CD4-positive, alpha-beta T cell treated with Interleukin-12 subunit alpha and Interleukin-12 subunit beta, for 1 hour (primary cell): ENCODE data around the gene MRFAP1.
"Not testable (repeated sequence)": the region's sequence is repeated elsewhere in the genome, so short reads cannot be mapped to it uniquely, and the experiment has no call there.

ENCODE experiments used
- DNase-seq: peaks from one replicate; pipeline ENCODE4 v3.0.0-alpha.2; 2020

The MRFAP1 gene

DNA sequence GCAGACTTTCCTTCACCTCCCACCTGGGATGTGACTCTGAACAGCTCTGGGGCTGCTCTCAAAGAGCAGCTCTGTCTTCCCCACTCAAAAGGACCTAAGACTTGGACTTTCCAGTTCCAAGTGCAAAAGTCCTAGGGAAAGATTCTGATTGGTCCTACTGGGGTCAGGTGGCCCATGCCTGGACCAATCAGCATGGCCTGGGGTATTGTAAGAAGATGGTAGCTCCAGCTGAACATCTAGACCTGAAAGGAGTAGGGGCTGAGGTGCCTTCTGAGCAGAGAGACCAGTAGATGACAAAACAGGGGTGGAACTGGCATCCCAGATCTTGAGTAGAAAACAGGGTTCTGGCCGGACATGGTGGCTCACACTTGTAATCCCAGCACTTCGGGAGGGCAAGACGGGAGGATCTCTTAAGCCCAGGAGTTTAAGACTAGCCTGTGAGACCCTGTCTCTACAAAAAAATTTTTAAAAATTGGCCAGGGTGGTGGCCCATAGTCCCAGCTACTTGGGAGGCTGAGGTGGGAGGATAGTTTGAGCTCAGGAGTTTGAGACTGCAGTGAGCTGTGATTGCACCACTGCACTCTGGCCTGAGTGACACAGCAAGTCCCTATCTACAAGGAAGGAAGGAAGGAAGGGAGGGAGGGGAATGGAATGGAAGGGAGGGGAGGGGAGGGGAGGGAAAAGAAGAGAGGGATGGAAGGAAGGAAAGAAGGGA, 27.4 kb upstream of the MRFAP1 start:
- DNase-seq, result no peak

DNA sequence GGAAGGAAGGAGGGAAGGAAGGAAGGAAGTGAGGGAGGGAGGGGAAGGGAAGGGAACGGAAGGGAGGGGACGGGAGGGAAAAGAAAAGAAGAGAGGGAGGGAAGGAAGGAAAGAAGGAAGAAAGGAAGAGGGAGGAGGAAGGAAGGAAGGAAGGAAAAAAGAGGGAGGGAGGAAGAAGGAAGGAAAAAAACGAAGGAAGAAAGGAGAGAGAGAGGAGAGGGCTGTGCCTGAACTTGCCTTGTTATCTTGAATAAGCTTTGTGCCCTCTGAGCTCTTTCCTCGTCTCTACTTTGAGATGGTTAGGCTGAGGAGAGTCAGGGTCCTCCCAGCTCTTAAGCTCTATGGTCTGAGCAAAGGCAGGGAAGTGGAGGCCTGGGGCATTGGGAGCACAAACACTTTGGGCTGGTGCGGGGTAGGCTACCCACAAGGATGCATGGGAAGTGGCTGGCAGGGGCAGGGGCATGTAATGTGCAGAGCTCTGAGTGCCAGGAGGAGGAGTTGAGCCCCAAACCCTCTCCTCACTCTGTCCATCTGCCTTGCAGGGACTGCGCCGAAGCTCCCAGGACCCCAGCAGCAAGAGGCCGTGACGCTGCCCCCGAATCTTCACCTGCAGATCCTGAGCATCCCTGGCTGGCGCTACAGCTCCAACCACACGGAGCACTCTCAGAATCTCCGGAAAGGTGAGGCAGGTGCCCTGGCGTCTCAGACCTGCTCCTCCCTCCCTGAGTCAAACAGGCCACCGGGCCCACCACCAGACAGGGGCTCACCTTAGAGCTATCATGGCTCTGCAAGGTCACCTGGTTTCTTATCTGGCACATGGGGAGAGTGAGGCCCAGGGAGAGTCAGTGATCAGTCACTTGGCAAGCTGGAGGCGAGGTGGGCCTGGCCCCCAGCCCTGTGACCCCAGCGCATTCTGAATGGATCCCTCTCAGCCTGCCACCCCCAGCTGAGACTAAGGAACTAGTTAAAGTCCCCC, 26.5 kb upstream of the MRFAP1 start:
- DNase-seq, result no peak

DNA sequence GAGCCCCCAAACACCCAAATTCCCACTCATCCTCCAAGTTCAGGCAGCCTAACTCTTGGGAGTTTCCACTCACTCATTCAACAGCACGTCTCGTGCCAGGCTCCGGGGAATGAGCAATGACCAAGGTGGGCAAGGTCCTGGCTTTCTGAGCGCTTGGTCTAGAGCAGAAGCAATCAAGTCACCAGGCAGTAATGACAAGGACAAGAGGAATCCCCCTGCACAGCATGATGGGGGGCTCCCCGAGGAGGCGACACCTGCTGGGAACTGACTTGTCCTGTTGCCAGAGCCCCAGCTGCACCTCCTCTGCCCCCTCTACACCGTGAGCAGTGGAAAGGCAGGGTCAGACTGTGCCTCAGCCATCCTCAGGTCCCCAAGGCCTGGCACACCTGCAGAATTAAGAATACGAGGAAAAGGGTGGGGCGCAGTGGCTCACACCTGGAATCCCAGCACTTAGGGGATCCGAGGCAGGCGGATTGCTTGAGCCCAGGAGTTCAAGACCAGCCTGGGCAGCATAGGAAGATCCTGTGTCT, 25.7 kb upstream of the MRFAP1 start:
- no peak for DNase-seq

DNA sequence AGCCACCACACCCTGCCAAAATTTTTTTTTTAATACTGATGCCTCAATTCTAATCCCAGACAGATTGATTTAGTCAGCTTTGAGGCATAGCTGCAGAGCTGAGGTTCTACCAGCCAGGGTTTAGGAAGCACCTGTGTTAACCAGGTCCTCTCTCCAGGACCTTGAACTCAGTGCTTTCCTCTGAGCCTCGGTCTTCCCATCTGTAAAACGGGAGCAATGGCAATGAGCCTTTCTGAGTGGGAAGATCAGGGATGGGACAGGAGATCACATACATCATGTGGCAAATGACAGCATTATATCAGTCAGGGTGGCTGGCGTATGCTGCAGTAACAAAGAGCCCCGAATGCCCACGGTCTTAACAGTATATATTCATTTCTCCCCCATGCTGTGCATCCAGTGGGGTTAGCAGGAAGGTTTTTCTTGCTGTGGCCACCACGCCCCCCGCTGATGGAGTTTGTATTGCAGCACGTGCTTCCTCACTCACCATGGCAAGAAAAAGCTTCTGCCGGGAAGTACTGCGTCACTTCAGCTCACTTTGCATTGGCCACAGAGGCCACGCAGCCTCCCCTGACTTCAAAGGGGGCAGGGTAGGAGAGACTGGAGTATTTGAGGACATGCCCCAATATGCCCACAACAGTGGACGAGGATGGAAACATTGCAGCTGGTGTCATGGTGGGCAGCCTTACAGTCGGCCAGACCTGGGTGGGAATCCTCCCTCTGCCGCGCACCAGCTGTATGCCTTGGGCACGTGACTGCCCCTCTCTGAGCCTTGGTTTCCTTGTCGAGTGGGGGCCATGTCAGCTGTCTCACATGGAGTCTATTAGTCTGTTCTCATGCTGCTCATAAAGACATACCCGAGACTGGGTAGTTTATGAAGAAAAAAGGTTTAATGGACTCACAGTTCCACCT, 24.1 kb upstream of the MRFAP1 start:
- DNase-seq, result no peak

DNA sequence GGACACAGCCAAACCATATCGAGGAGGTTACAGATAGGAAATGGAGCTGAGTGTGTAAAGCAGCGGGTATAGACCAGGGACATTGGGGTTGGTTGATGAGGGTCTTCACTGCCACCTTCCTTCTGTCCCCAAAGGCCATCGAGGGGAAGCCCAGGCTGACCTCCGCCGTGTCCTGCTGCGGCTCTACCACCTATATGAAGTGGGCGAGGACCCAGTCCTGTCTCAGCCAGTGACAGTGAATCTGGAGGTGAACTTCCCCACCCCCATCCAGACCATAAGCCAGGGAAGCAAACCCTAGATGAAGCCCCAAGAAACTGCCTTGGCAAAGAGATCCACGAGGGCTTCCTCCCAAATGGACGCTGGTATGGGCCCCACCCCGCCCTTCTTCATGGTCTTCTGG, 23.2 kb upstream of the MRFAP1 start:
- no peak for DNase-seq

DNA sequence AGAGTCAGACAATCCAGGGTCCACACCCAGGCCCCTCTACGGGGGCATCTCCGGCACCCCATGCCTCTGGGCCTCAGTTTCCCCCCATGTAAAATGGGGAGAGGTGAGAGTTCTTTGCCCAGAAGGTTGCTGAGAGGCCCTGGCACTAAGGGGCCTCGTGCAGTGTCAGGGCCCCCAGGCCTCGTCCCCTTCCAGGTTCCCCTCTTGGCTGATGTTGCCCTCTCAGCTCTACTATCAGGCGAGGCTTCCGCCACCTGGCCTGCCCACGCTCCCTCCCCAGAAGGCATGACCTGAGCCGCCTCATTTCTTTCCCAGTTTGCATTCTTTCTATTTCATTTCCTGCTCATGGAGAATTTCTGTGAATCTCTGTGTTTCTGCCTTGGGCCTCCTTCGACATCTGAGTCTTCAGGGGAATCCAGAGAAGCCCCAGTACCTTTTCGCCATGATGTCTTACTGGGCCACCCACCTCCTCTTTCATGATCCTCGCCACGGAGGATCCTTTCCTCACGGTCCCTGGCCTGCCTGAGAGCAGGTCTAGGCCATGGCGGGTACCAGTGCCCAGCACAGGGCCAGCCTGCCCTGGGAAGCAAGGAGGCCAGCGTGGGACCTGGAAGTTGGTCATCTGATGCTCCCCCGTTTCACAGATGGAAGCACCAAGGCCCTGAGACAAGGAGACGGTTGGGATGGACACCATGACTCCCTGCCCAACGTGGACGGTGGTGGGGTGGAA, 21.9 kb upstream of the MRFAP1 start:
- no peak for DNase-seq

DNA sequence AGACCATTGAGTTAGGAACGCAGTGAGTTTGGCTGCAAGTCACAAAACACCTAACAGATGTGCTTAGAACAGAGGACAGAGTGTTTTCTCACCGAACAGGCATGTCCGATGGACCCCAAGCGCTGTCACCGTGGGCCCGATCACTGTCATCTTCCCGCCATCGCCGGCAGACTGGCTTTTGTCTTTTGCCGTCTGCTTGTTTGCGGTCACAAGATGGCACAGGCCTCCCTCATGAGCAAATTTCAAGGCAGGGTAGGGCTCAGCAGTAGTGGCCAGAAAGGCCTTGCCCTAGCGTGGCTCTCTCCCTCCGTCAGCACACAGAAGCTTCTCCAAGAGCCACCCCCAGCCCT, 21.4 kb upstream of the MRFAP1 start:
- DNase-seq, result no peak

DNA sequence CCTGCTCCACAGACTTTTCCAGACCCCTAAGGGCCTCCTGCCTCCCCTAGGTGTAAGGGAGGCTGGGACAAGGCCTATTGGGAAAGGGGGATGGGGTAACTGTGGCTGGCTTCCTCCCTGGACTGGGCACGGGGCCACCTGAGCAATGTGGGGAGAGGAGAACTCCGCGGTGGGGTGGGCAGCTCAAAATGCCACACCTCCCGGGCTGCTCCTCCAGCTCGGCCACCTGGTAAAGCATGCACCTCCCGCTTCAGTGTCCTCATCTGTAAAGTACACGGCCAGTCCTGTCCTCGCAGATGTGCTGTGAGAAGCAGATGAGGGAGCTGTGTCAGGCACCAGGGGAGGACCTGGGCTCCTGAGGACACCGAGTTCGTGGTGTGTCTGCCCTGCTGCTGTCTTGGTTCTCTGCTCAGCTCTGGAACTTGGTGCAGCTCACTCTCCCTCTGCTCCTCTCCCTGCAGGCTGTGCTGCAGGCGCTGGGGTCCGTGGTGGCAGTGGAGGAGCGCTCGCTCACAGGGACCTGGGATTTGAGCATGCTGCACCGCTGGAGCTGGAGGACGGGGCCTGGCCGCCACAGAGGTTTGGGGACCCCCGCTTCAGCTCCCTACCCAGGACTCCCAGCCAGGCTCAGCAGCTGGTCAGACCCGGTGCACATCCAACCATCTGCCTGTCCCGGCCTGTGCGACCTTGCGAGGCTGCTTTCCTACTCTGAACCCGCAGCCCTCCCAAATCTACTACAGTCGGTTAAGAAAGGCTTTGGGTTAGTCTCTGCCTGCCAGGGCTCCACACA, 20.8 kb upstream of the MRFAP1 start:
- DNase-seq, result no peak

DNA sequence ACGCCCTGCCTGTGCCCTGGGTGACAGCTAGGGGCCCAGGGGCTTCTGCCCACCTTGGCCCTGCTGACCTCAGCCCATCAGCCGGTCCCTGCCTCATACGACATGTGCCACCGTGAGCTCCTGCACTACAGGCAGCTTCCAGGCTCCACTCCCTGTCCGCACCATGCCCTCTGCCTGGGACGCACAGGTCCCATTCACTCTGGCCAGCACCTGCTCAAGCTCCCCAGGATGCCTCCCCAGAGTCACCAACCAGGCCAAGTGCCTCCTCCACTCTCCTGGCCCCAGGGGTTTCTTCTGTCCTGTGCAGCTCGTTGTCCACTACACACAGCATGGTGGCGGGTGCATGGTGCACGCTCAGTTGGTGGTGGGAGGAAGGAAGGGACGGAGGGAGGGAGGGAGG, 20.2 kb upstream of the MRFAP1 start:
- no peak for DNase-seq

DNA sequence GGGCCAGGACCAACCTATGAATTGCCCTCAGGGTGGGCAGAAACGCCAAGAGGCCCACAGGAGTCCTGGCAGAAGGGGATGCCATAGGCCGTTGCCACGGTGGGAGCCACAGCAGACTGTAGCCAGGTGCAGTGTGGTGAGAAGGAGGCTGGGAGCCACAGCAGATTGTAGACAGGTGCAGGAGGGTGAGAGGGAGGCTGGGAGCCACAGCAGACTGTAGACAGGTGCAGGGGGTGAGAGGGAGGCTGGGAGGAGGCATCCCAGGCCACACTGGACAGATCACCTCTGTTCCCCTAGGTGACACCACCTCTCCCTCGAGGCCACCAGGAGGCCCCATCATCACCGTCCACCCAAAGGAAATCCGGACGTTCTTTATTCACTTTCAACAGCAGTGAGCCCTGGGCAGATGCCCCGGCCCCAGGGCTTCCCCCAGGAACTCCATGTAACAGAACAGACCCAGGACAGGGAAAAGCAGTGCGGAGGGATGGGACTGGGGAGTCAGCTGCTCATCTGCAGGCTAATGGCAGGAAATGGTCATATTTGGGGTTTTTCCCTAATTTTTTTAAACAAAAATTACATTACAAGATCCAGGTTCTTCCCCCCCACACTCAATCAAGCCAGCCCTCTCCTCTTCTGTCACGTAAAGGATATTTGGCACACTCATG, 19.5 kb upstream of the MRFAP1 start:
- no peak for DNase-seq

DNA sequence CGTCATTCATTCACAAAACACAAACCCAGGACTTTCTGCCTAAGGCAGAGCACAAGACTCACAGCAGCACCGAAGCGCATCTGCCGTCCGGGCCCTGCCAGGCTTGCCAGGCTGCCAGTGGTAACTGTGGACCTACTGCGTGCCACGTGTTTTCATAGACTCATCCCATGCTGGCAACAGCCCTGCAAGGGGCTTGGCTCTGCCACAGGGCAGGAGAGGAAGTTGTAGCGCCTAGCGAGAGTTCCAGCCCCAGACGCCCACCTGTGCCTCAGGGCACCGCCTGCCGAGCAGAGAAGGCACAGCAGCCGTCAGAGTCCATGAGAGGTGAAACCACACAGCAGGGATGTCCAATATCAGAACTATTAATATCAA, 18.9 kb upstream of the MRFAP1 start:
- DNase-seq, result no peak

DNA sequence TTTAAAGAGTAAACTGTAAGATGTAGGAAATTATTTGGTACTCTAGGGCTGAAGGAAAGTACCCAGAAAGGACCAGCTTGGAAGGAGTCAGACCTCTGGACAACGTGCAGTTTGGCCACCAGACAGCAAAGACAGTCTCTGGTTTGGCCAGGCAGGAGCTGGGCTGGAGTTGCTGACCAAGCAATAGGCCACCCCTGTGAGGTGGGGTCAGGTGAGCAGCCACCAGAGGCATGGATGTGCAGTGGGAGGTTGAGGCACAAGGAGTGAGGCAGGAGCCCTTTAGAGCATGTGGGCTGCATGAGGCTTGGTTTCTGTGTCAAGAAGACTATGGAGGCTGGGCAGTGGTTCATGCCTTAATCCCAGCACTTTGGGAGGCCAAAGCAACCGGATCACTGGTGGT, 17.7 kb upstream of the MRFAP1 start:
- no peak for DNase-seq

DNA sequence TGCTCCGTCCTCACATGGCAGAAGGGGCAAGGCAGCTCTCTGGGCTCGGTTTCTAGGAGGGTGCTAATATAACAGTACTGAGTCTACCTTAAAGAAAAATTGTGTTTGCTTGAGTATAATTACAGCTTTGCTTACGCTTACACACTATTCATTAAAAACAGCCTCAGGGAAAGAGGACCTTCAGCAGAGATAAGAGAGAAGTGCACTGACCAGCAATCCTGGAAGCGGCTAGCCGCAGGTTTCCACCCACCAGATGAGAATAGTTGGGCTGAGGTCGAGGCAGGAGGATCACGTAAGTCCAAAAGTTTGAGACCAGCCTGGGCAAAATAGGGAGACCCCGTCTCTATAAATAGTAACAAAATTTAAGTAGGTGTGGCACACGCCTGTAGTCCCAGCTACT, 15.2 kb upstream of the MRFAP1 start:
- DNase-seq, result no peak

DNA sequence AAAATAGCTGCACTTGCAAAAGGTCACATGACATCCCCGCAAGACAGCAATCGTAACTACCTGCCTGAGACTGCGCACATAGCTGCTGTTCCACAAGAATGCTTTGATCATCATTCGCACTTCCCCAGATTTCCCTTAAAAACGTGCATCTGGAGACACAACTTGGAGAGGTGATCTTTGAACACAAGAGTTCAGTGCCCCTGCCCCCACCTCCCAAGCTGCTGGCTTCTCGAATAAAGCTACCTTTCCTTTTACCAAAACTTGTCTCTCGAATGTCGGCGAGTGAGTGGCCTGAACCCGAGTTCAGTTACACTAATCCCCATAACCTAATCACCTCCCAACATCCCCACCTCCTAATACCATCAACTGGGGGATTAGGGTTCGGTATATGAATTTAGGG, 14.4 kb upstream of the MRFAP1 start:
- no peak for DNase-seq

DNA sequence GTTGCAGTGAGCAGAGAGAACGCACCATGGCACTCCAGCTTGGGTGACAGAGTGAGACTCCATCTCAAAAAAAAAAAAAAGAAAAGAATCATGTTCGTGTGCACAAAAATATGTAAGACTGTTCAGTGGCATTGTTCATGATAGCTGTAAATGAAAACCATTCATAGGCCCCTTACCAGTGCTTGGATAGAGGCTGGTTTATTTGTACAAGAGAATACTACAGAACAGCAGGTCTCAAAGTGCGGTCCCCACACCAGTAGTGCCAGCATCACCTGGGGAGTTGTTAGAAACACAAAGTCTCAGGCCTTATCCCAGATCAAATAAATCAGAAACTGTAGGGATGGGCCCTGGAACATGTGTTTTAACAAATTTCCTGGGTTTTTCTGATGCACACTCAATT, 12.7 kb upstream of the MRFAP1 start:
- no peak for DNase-seq

DNA sequence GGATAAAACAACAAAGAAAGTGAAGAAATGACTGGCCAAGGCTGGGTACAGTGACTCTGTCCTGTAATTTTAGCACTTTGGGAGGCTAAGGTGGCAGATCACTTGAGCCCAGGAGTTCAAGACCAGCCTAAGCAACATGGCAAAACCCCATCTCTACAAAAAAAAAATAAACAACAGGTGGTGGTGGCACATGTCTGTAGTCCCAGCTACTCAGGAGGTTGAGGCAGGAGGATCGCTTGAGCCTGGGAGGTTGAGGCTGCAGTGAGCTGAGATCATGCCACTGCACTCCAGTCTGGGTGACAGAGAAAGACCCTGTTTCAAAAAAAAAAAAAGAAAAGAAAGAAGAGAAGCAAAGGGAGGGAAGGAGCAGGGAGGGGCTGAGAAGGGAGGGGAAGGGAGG, 12.0 kb upstream of the MRFAP1 start:
- not testable (repeated sequence) for DNase-seq

DNA sequence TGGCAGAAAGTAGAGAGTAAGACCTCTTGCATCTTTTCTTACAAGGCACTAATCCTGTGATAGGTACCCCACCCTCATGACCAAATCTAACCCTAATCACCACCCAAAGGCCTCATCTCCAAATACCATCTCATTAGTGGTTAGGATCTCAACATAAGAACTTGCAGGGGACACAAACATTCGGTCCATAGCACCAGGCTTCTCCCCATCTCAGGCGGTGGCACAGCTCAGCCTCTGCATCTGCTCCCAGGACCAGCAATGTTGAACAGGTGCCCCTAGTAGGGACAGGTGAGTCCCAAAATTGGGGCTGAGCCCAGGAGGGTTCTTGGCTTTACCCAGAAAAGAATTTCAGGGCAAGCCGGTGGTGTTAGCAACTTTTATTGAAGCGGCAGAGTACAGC, 8.4 kb upstream of the MRFAP1 start:
- no peak for DNase-seq

DNA sequence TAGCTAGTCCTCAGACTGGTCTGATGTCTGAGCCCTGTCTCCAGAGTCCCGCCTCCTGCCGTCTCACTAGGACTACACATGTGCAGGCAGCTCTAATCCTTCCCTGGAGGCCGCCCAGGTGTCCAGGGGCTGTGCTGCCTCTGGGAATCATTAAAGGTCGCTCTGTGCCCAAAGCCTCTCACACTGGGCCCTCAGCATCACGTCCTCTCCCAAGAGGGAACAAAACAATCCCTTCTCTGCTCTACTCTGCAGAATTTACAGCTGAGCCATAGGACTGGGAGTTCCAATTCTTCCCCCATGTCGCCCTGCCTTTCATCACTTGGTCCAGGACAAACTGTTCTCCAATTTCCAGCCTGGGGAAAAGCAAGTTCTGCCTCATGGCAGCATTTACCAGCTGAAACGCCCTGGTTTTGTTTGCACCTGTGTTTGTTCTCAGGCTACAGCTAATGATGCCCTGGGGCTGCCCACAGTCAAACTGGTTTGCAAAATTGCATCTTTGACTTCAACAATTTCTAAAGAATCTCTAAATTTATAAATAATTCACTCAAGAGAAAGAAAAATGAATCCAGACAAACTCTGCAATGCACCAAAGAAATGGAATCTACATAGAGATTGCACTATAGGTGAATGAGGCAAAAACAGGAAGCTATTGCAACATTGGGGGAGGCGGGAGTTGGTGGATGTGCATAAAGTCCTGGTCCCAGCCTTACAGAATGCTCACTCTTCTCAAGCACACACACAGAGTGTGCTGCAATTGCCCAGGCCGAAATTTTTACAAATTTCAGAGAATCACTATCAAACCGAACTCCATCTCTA, 7.2 kb upstream of the MRFAP1 start:
- no peak for DNase-seq

DNA sequence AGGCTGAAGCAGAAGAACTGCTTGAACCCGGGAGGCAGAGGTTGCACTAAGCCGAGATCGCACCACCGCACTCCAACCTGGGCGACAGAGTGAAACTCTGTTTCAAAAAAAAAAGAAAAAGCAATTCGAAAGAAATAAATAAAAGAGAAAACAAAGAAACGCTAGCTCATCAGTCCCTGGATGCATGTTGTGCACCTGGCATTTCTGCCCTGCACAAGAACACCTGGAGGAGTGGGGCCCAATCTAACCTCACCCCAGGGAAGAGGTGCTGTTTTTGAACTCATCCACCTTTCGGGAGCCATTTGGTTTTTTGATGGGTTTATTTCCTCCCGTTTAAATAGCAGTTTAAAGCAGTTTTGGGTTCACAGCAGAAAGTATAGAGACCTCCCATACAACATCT, 5.7 kb upstream of the MRFAP1 start:
- DNase-seq, result no peak

DNA sequence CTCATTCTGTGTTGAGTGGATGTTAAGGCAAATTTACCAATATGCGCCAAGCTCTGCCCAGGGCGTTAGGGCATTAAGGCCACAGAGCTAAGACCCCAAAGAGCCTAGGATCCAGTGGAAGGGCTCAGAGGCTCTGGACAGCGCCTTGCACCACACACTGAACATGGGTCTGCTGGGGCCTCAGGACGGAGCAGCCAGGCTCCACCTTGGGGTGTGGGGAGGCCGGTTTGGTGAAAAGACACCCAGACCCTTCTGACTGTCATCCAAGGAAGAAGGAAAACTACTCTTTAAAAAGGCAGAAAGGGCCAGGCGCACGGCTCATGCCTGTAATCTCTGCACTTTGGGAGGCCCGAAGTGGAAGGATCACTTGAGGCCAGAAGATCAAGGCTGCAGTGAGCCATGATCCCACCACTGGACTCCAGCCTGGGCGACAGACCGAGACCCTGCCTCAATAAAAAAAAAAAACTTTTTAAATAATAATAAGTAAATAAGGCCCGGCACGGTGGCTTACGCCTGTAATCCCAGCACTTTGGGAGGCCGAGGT, 1.3 kb upstream of the MRFAP1 start:
- DNase-seq, result no peak
